Sigmoid colon (tissue), 4 donors: ENCODE measurements around the gene PKMYT1.

Source experiments
- EP300 ChIP-seq, 4 donors: sonication (generic); formaldehyde crosslinking; IDR thresholded peaks; one replicate each; pipeline ENCODE4 v1.6.1; 2017; ENCODE audit warnings: antibody characterized with exemption in 4 of 4
- POLR2A ChIP-seq, 2 donors: fragments of 450-650 bp; IDR thresholded peaks; one replicate each; pipeline ENCODE4 v1.6.1; 2016; ENCODE audit warnings: antibody characterized with exemption in 2 of 2, mild to moderate bottlenecking in 2 of 2, moderate library complexity in 2 of 2
- POLR2AphosphoS5 ChIP-seq, 4 donors: sonication (generic); formaldehyde crosslinking; IDR thresholded peaks; one replicate each; pipeline ENCODE4 v1.6.1; 2017; ENCODE audit warnings: antibody characterized with exemption in 4 of 4
- TF ChIP-seq, protein P1 (sequence below), 4 experiments: fragments of 450-650 bp in 3 of 4; fragments of 200-600 bp in 1 of 4; IDR thresholded peaks; one replicate each; pipeline ENCODE4 v1.5.1; 2016 to 2019; ENCODE audit warnings: antibody characterized with exemption in 4 of 4, mild to moderate bottlenecking in 3 of 4, moderate library complexity in 2 of 4

DNA sequence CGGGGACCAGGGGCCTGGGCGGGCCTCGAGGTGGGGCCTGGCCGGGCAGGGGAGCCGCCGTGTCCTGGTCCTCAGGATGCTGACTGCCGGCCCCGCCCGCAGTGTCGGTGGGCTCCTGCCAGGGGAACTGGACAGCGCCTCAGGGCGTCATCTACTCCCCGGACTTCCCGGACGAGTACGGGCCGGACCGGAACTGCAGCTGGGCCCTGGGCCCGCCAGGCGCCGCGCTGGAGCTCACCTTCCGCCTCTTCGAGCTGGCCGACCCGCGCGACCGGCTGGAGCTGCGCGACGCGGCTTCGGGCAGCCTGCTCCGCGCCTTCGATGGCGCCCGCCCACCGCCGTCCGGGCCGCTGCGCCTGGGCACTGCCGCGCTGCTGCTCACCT lies 13.4 kb downstream of the PKMYT1 start:
- TF ChIP-seq POLR2AphosphoS5 (IDR thresholded peaks at IDR 0.05) (no peak), EP300 (IDR thresholded peaks at IDR 0.05) (no peak), POLR2A (IDR thresholded peaks at IDR 0.05) (no peak)
- TF ChIP-seq, protein P1, sequence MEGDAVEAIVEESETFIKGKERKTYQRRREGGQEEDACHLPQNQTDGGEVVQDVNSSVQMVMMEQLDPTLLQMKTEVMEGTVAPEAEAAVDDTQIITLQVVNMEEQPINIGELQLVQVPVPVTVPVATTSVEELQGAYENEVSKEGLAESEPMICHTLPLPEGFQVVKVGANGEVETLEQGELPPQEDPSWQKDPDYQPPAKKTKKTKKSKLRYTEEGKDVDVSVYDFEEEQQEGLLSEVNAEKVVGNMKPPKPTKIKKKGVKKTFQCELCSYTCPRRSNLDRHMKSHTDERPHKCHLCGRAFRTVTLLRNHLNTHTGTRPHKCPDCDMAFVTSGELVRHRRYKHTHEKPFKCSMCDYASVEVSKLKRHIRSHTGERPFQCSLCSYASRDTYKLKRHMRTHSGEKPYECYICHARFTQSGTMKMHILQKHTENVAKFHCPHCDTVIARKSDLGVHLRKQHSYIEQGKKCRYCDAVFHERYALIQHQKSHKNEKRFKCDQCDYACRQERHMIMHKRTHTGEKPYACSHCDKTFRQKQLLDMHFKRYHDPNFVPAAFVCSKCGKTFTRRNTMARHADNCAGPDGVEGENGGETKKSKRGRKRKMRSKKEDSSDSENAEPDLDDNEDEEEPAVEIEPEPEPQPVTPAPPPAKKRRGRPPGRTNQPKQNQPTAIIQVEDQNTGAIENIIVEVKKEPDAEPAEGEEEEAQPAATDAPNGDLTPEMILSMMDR (IDR thresholded peaks at IDR 0.05) = no peak
